ENCODE data around the gene CFAP299.

DNA sequence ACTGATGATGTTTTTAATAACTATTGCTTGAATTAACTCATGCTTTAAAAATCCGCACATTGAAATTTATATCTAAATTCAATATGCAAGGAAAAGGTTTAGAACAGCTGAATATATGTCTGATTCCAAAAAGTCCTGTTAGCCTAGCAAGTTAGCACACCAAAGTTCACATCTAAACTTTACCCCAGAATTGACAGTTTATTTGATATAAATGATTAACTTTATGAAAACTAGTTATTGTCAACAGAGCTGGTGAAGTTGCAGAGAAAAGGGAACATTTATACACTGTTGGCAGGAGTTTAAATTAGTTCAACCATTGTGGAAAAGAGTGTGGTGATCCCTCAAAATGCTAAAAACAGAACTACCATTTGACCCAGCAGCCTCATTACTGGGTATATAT lies 574.4 kb downstream of the CFAP299 start:
- TF ChIP-seq, protein P1, sequence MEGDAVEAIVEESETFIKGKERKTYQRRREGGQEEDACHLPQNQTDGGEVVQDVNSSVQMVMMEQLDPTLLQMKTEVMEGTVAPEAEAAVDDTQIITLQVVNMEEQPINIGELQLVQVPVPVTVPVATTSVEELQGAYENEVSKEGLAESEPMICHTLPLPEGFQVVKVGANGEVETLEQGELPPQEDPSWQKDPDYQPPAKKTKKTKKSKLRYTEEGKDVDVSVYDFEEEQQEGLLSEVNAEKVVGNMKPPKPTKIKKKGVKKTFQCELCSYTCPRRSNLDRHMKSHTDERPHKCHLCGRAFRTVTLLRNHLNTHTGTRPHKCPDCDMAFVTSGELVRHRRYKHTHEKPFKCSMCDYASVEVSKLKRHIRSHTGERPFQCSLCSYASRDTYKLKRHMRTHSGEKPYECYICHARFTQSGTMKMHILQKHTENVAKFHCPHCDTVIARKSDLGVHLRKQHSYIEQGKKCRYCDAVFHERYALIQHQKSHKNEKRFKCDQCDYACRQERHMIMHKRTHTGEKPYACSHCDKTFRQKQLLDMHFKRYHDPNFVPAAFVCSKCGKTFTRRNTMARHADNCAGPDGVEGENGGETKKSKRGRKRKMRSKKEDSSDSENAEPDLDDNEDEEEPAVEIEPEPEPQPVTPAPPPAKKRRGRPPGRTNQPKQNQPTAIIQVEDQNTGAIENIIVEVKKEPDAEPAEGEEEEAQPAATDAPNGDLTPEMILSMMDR (IDR thresholded peaks at IDR 0.05): no peak
- TF ChIP-seq POLR2A (IDR thresholded peaks at IDR 0.05) (no peak), POLR2AphosphoS5 (IDR thresholded peaks at IDR 0.05) (no peak), EP300 (IDR thresholded peaks at IDR 0.05) (no peak)

Data from gastroesophageal sphincter (tissue), 3 donors.